HG02571 (cell line): ENCODE results near the gene RILPL2.
A peak's percentile ranks its signal among the peaks of the same experiment; 100 is the strongest.
"Not testable (repeated sequence)": the region's sequence is repeated elsewhere in the genome, so short reads cannot be mapped to it uniquely, and the experiment has no call there.

Experiments used
- ATAC-seq: cut with Tn5 transposase; IDR thresholded peaks from one replicate; pipeline ENCODE4 v1.9.1; 2021; ENCODE audit warnings: mild to moderate bottlenecking, moderate library complexity; ENCODE audit not compliant: unreplicated experiment

RILPL2 gene, protein sequence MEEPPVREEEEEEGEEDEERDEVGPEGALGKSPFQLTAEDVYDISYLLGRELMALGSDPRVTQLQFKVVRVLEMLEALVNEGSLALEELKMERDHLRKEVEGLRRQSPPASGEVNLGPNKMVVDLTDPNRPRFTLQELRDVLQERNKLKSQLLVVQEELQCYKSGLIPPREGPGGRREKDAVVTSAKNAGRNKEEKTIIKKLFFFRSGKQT

DNA sequence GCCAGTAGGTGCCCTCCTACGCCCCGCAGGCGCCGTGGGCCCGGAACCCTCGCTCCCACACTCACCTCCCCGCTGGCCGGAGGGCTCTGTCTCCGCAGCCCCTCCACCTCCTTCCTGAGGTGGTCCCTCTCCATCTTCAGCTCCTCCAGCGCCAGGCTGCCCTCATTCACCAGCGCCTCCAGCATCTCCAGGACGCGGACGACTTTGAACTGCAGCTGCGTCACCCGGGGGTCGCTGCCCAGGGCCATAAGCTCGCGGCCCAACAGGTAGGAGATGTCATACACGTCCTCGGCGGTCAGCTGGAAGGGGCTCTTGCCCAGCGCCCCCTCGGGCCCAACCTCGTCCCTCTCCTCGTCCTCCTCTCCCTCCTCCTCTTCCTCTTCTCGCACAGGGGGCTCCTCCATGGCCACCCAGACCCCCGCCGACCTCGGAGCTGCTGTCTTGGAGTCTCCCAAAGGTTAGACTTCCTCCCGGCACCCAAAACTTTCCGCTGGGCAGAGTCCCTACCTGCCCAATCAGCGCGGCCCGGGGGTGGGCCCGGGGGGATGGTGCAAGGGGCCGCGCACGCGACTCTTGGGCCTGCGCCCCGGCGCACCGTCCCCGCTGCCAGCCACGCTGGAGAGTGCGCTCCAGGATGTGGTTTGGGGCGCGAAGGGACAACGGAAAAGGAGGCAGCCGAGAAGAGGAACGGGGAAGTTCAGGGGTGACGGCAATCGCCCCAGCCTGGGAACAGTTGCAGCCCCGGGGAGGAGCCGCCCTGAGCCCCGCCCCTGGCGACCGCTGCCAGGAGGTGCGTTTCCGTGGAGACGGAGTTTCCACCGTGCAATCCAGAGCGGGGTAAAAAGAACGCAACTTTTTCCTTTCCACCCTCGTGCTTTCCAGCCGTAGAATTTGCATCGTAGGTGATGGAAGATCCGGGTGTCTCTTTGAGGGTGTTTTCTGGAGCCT is at the start of gene RILPL2:
RILPL2 (minus strand) TSS at position 668 of the 948 bp plus-strand sequence; CDS start at position 404, 264 bp downstream.
- ATAC-seq, result peak; percentile 68

- ATAC-seq, result no peak
Observed at GRCh38 chr12:123485756-123486155, 49.3 kb upstream of the RILPL2 start.

GRCh38 chr12:123483602-123484248 is 47.2 kb upstream of the RILPL2 start:
- ATAC-seq, result no peak

- ATAC-seq, result no peak
Observed at GRCh38 chr12:123482876-123483275, 46.4 kb upstream of the RILPL2 start.

- not testable (repeated sequence) for ATAC-seq
Observed at GRCh38 chr12:123481251-123481650, 44.8 kb upstream of the RILPL2 start.

DNA sequence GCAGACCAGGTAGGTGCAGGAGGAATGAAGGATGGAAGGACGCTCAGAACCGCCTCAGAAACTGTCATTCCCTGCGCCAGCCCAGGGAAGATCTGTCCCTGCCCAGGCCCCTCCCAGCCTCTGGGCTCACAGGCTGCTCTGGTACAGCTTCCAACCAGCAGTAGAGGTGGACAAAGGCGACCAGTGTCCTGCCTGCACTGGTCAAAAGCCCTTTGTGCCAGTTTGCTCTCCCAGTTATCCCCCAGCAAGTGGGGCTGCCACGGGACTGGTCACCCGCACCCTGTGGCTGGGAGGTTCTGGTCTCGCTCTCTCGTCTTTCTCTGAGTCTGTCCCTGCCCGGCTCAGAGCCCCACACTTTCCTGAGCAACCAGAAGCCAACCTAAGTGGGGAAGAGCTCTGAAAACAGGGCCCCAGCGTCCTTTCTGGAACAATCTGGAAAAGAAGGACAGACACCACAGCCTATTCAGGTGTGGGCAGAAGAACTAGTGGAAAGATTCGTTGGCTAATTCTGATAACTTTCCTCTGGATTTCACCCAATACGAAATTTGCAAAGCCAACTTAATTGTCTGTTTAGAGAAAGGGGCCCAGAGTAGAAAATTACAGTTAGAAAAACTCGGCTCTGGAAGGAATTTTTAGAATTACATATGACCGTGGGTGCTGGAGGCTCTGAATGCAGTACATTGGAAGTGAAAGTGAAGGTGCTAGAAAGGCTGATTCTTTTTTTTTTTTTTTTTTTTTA is 43.1 kb upstream of the RILPL2 start:
- ATAC-seq, result no peak

- ATAC-seq, result no peak
Observed at GRCh38 chr12:123478762-123479161, 42.3 kb upstream of the RILPL2 start.

DNA sequence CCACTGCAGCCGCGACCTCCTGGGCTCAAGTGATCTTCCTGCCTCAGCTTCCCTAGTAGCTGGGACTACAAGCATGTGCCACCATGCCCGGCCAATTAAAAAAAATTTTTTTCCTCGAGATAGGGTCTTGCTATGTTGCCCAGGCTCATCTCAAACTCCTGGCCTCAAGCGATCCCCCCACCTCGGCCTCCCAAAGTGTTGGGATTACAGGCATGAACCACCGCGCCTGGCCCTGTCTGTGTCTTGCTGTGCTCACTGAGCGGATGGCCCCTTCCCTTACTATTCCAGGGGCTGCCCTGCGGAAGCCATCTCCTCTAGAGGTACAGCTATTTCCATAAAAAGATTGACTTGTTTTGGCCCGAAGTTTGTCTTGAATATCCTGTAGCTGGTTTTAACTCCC is 41.6 kb upstream of the RILPL2 start:
- ATAC-seq, result no peak

- ATAC-seq, result no peak
Observed at GRCh38 chr12:123475246-123475703, 38.8 kb upstream of the RILPL2 start.

GRCh38 chr12:123474485-123475245 is 38.2 kb upstream of the RILPL2 start:
- no peak for ATAC-seq

DNA sequence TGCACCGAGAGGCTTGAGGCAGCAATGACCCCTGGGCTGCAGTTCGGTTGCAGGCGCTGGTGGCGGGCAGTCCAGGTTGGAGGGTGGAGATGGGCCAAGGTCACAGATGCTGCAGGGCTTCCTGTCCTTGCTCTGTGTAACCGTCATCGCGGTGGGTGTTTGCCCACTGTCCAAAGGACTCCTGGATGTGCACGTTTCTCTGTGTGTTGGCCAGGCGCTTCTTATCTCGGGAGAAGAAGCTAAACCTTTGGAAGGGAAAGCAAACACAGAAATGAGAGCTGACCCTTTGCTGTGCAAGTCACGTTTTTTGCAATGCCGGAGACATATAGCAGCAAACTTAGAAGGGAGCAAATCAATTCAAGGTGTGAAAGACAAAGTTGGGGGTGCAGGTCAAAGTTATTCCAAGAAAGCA is 36.0 kb upstream of the RILPL2 start:
- ATAC-seq, result no peak

GRCh38 chr12:123471374-123472068 is 35.0 kb upstream of the RILPL2 start:
- no peak for ATAC-seq

- no peak for ATAC-seq
Observed at GRCh38 chr12:123469978-123470377, 33.5 kb upstream of the RILPL2 start.

DNA sequence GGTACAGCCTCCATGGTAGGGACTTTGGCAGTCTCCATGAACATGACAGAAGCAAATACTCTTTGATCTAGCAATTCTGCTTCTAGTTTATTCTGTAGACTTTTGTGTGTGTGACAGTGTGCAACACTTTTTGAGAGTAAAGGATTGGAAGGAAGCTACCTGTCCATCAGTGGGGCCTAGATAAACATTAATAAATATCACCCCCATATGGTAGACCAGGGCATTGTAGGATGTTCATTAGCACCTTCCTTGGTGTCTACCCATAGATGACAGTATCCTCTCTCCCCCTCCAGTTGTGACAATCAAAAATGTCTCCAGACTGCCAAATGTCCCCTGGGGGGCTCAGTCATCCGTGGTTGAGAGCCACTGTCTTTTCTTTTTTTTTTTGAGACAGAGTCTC is 32.3 kb upstream of the RILPL2 start:
- ATAC-seq, result no peak

GRCh38 chr12:123465084-123465483 is 28.6 kb upstream of the RILPL2 start:
- no peak for ATAC-seq

DNA sequence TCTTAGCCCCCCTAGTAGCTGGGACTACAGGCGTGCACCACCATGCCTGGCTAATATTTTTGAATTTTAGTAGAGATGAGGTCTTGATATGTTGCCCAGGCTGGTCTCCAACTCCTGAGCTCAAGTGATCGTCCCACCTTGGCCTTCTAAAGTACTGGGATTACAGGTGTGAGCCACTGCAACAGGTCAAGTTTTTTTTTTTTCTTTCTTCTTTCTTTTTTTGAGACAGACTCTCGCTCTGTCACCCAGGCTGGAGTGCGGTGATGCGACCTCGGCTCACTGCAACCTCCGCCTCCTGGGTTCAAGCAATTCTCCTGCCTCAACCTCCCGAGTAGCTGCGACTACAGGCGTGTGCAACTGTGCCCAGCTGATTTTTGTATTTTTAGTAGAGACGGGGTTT is 26.7 kb upstream of the RILPL2 start:
- ATAC-seq, result not testable (repeated sequence)

DNA sequence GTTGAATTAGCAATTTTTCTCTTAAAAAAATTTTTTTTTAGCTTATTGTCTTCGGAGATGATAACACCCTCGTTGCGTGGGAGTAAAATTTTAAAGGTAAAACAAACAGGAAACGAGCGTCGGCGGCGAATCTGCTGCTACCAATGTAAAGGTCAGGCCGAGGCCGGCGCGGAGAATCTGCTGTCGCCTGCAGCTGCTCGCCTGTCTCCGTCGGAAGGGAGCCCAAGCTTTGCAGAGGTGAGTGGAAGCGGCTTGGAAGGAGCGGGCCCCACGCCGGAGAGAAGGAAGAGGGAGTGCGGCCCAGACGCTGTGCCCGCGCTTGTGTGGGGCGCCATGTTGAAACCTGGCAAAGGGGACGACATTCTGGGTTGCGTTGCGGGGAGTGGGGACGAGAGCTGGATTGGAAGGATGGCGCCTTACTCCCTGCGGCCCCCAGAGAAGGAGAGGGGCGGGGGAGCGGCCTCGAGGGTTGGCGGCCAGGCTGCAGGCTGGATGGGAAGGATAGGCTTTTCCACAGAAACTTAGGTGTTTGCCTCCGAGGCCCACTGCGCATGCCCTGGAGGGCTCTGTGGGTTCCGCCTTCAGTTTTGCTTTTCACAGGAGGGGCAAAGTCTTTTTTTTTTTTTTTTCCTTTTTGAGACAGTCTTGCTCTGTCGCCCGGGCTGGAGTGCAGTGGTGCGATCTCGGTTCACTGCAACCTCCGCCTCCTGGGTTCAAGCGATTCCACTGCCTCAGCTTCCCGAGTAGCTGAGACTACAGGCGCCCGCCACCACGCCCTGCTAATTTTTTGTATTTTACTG is 21.7 kb upstream of the RILPL2 start, which contains the start of gene SNRNP35:
SNRNP35 (plus strand) TSS at position 160 of the 800 bp plus-strand sequence. CDS start 7,402 bp downstream, outside the sequence.
- peak; percentile 50 for ATAC-seq

DNA sequence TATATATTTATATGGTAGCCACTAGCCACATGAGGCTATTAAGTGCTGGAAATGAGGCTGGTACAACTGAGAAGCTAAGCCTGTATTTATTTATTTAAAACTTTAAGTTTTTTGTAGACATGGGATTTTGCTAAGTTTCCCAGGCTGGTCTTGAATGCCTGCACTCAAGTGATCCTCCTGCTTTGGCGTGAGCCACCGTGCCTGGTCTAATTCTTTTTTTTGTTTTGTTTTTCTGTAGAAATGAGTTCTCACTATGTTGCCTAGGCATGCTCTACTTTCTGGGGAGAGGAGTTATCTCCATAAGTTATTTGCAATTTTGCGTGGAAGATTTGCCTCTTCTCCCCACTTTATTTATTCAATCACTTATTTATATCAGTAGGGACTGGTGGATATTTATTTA is 16.7 kb upstream of the RILPL2 start:
- no peak for ATAC-seq

DNA sequence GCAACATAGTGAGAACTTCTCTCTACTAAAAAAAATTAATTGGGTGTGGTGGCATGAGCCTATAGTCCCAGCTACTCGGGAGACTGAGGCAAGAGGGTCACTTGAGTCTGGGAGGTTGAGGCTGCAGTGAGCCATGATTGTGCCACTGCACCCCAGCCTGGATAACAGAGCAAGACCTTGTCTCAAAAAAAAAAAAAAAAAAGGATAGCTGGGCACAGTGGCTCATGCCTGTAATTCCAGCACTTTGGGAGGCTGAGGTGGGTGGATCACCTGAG is 15.7 kb upstream of the RILPL2 start:
- not testable (repeated sequence) for ATAC-seq
